Measurements from ENCODE around the gene DLX1. TPM values are rescaled to one million over a fixed set of nuclear protein-coding genes. Genes with fewer than 3 reads are reported as not detected.

Gene DLX1
- total and polyA plus RNA-seq, 4 donors: not detected

DNA sequence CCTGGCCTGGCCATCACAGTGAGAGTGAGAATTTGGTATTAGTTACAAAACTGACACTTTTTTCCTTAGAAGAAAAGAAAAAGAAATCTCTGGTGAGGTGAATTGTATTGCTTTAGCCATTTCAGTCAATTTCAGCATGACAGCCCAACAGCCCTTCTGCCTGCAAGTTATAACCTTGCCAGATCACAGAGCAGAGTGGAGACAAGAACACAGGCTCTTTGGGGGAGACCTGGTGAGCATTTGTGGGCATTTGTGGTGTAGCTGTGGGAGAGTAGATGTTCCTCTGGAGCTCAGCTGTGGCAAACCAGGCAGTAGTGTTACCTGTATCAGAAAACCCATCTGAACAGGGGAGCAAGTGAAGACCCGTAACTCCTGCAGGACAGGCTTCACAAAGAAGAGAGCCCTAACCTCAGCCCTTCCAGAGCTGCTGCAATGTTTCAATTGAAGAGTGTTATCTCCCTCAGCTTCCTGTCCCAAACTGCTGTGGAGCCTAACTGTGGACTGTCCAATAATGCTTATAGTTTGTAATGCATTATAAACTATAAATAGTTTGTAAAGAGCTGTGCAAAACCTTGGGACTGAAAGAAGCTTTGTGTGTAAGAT lies 22.8 kb upstream of the DLX1 start:
- TF ChIP-seq RAD21 (IDR thresholded peaks at IDR 0.05) (no peak), FOXA2 (IDR thresholded peaks at IDR 0.05) (no peak), GABPA (IDR thresholded peaks at IDR 0.05 in 1 of 2, conservative IDR thresholded peaks at IDR 0.05 in 1 of 2) (no peak), YY1 (IDR thresholded peaks at IDR 0.05) (no peak), HNF4G (IDR thresholded peaks at IDR 0.05) (no peak), JUND (IDR thresholded peaks at IDR 0.05) (no peak), FOXA1 (IDR thresholded peaks at IDR 0.05) (no peak), NR2F2 (IDR thresholded peaks at IDR 0.05) (no peak), ZBTB33 (IDR thresholded peaks at IDR 0.05) (no peak), HNF4A (conservative IDR thresholded peaks at IDR 0.05) (no peak), RXRA (IDR thresholded peaks at IDR 0.05) (no peak), ATF3 (IDR thresholded peaks at IDR 0.05) (no peak), TAF1 (conservative IDR thresholded peaks at IDR 0.05) (no peak), SP1 (IDR thresholded peaks at IDR 0.05) (no peak), CTCF (IDR thresholded peaks at IDR 0.05; ENCODE audit: low read depth, low read length, missing input control) (no peak), EGR1 (IDR thresholded peaks at IDR 0.05; ENCODE audit: low read depth in 2 of 2) (no peak)
- TF ChIP-seq, protein P1, sequence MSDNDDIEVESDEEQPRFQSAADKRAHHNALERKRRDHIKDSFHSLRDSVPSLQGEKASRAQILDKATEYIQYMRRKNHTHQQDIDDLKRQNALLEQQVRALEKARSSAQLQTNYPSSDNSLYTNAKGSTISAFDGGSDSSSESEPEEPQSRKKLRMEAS (IDR thresholded peaks at IDR 0.05): no peak
- TF ChIP-seq, protein P2, sequence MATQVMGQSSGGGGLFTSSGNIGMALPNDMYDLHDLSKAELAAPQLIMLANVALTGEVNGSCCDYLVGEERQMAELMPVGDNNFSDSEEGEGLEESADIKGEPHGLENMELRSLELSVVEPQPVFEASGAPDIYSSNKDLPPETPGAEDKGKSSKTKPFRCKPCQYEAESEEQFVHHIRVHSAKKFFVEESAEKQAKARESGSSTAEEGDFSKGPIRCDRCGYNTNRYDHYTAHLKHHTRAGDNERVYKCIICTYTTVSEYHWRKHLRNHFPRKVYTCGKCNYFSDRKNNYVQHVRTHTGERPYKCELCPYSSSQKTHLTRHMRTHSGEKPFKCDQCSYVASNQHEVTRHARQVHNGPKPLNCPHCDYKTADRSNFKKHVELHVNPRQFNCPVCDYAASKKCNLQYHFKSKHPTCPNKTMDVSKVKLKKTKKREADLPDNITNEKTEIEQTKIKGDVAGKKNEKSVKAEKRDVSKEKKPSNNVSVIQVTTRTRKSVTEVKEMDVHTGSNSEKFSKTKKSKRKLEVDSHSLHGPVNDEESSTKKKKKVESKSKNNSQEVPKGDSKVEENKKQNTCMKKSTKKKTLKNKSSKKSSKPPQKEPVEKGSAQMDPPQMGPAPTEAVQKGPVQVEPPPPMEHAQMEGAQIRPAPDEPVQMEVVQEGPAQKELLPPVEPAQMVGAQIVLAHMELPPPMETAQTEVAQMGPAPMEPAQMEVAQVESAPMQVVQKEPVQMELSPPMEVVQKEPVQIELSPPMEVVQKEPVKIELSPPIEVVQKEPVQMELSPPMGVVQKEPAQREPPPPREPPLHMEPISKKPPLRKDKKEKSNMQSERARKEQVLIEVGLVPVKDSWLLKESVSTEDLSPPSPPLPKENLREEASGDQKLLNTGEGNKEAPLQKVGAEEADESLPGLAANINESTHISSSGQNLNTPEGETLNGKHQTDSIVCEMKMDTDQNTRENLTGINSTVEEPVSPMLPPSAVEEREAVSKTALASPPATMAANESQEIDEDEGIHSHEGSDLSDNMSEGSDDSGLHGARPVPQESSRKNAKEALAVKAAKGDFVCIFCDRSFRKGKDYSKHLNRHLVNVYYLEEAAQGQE (IDR thresholded peaks at IDR 0.05): no peak

More for the DNA sequence above, 22.8 kb upstream of the DLX1 start:
- Histone ChIP-seq H3K27me3 (ENCODE audit: control insufficient read depth in 4 of 4, insufficient read depth in 4 of 4, low read length in 3 of 4) (no peaks in the 10 kb centered on the region), H3K9ac (ENCODE audit: low read depth in 1 of 2, low read length in 2 of 2) (no peak overlapping the region), H3K9me3 (ENCODE audit: control insufficient read depth in 4 of 4, low read length in 3 of 4) (no peaks in the 10 kb centered on the region), H3K4me3 (ENCODE audit: low read depth in 1 of 3, low read length in 3 of 3) (no peak overlapping the region), H3K27ac (ENCODE audit: low read depth in 1 of 2, low read length in 2 of 2) (no peak overlapping the region), H3K36me3 (ENCODE audit: control insufficient read depth in 4 of 4, insufficient read depth in 3 of 4, low read depth in 1 of 4, low read length in 3 of 4) (peaks cover 0 to 2% (median 0%) of the 10 kb centered on the region in 4 donors), H3K4me1 (ENCODE audit: control insufficient read depth in 4 of 4, insufficient read depth in 4 of 4, low read length in 3 of 4) (peaks cover 0 to 1% (median 0%) of the 10 kb centered on the region in 4 donors)
- no peak for DNase-seq (ENCODE audit: low spot score)
- WGBS: 76% methylated on average over 1 of the region's 1 CpG
